ENCODE results near the gene ITPKB. TPM values are rescaled to one million over a fixed set of nuclear protein-coding genes. Genes with fewer than 3 reads are reported as not detected.

Gene ITPKB
- total and polyA plus RNA-seq, 2 of the 13 experiments (the other 11 are each of a cell fraction or from before 2014, with no cell fraction given), result not detected

DNA sequence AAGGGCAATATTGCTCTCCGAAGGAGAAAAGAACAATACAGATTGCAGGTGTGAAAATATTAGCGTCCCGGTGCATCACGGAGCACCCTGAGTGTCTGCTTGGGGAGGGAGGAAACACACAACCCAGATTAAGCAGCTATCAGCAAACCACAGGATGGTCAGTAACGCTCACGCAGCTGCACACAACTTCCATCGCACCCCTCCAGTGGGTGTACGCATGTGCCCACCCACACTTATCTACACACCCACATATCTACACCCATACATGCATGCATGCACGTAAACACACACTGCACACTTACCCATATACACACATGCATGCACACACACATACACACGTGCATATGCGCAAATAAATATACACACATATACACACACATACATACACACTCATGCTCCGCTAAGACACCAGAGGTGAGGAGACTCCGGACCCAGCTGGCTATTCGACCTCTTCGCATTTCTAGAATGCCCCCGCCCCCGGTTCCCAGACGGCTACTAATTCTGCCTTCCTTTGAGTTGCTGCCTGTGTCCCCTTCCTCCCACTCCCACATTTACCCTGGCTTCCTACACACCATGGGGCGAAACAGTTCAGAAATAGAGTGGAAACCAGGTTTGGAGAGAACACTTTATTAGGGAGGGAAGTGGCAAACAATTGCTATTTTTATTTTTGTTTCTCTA, 26.2 kb downstream of the ITPKB start:
- no TSS peak for BruUV-seq (replicated peaks)
- H3K9ac ChIP-seq (ENCODE audit: insufficient read depth, low read depth, low read length), result no peak overlapping the region
- H3K27me3 ChIP-seq (ENCODE audit: control insufficient read depth in 1 of 2, insufficient read depth in 2 of 2, low read length in 2 of 2), result peaks cover 6 to 17% of the 10 kb centered on the region in 2 experiments; a peak in 4 of 5 replicates
- H2AFZ ChIP-seq (ENCODE audit: low read length), result no peak overlapping the region
- H3K4me1 ChIP-seq (ENCODE audit: insufficient read depth, low read length), result no peaks in the 10 kb centered on the region
- ChIA-PET CTCF (ENCODE audit: low intra/inter-chr PET ratio, low total read pairs) (no interaction called here), POLR2A (no interaction called here)
- H3K36me3 ChIP-seq (replicated peaks in 1 of 2; ENCODE audit: control insufficient read depth in 1 of 2, insufficient read depth in 2 of 2, low read length in 2 of 2), result no peaks in the 10 kb centered on the region
- TF ChIP-seq, protein P1, sequence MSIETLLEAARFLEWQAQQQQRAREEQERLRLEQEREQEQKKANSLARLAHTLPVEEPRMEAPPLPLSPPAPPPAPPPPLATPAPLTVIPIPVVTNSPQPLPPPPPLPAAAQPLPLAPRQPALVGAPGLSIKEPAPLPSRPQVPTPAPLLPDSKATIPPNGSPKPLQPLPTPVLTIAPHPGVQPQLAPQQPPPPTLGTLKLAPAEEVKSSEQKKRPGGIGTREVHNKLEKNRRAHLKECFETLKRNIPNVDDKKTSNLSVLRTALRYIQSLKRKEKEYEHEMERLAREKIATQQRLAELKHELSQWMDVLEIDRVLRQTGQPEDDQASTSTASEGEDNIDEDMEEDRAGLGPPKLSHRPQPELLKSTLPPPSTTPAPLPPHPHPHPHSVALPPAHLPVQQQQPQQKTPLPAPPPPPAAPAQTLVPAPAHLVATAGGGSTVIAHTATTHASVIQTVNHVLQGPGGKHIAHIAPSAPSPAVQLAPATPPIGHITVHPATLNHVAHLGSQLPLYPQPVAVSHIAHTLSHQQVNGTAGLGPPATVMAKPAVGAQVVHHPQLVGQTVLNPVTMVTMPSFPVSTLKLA (IDR thresholded peaks at IDR 0.05), result peak; percentile 33; the same call in 1 of the 2 replicates
- no peak for TF ChIP-seq SIN3B (IDR thresholded peaks at IDR 0.05; ENCODE audit: low read length)
- TF ChIP-seq FOXA1 (IDR thresholded peaks at IDR 0.05), result no peak
- TF ChIP-seq FOXA1 (CRISPR knock-in tag; IDR thresholded peaks at IDR 0.05), result no peak
- in situ Hi-C loops (cut with HindIII; ENCODE audit: extremely low pct_ligation_motif_present, low pct_unique_long_range_greater_than_20kb), result no loop called here
- ATAC-seq (no peak), DNase-seq (ENCODE audit: low spot score) (no peak), FAIRE-seq (no peak)
- H3K27ac ChIP-seq (ENCODE audit: extremely low read length, insufficient read depth, low read length), result no peak overlapping the region
- H3K4me2 ChIP-seq (ENCODE audit: low read depth, low read length), result no peak overlapping the region
- H4K20me1 ChIP-seq (ENCODE audit: insufficient read depth, low read length), result no peaks in the 10 kb centered on the region
- no peaks in the 10 kb centered on the region for H3K9me3 ChIP-seq (ENCODE audit: low read length)
- intact Hi-C loops (cut with micrococcal nuclease; ENCODE audit: unreplicated experiment), result no loop called here
- WGBS (ENCODE audit: low lambda C conversion rate), result 55% methylated on average over 17 of the region's 19 CpGs
- no peak overlapping the region for H3K4me3 ChIP-seq (replicated peaks in 1 of 3; ENCODE audit: insufficient read depth in 1 of 3, low read depth in 2 of 3, low read length in 3 of 3)
- no peaks in the 10 kb centered on the region for H3K79me2 ChIP-seq (ENCODE audit: insufficient read depth, low read length)

DNA sequence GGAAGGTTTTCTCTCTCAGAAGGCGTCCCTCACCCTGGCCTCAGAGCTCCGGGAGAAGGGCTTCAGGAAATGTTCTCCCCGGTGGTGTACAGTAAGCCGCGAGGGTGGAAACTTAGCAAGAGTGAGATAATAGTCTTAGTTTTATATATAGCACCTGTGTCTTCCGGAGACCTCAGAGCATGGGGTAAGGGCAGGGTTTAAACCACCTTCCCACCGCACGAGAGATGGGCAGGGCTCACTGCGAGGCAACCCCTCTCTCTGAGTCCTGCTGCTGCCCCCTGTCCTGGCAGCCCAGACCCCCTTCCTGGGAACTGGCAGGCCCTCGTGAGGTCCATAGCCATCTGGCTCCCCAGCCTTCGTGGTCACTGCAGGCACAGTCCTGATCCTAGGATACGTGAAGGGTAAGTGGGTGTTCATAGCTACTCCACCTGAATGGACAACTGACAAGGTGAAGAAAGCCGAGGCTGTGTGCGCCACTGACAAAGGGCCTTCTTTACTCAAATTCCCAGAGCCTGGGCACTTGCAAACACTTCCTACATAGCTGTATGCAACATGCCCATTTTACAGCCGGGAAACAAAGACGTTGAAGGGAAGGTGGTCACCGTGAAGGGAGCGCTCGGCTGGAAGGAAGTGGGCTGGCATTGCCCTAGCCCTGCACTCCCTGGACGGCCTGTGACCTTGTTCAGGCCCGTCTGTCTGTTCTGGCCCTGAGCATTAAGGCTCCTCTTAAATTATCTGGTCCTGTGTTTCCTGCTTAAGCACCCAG, 26.9 kb downstream of the ITPKB start:
- WGBS (ENCODE audit: low lambda C conversion rate), result 43% methylated on average over 16 of the region's 21 CpGs
- no peak for FAIRE-seq
- H4K20me1 ChIP-seq (ENCODE audit: insufficient read depth, low read length), result no peaks in the 10 kb centered on the region
- no peaks in the 10 kb centered on the region for H3K36me3 ChIP-seq (replicated peaks in 1 of 2; ENCODE audit: control insufficient read depth in 1 of 2, insufficient read depth in 2 of 2, low read length in 2 of 2)
- POLR2A ChIA-PET, result no interaction called here
- H2AFZ ChIP-seq (ENCODE audit: low read length), result no peak overlapping the region
- H3K4me3 ChIP-seq (replicated peaks in 1 of 3; ENCODE audit: insufficient read depth in 1 of 3, low read depth in 2 of 3, low read length in 3 of 3), result no peak overlapping the region
- intact Hi-C loops (cut with micrococcal nuclease; ENCODE audit: unreplicated experiment) (no loop called here), in situ Hi-C loops (cut with HindIII; ENCODE audit: extremely low pct_ligation_motif_present, low pct_unique_long_range_greater_than_20kb) (no loop called here)
- DNase-seq (ENCODE audit: low spot score), result no peak
- H3K4me1 ChIP-seq (ENCODE audit: insufficient read depth, low read length), result no peaks in the 10 kb centered on the region
- TF ChIP-seq NCOR1 (IDR thresholded peaks at IDR 0.05; ENCODE audit: borderline replicate concordance, low read length) (no peak), THAP11 (CRISPR knock-in tag; IDR thresholded peaks at IDR 0.05) (no peak), ZNF782 (CRISPR knock-in tag; IDR thresholded peaks at IDR 0.05; ENCODE audit: borderline replicate concordance) (no peak)
- TF ChIP-seq, protein P2, sequence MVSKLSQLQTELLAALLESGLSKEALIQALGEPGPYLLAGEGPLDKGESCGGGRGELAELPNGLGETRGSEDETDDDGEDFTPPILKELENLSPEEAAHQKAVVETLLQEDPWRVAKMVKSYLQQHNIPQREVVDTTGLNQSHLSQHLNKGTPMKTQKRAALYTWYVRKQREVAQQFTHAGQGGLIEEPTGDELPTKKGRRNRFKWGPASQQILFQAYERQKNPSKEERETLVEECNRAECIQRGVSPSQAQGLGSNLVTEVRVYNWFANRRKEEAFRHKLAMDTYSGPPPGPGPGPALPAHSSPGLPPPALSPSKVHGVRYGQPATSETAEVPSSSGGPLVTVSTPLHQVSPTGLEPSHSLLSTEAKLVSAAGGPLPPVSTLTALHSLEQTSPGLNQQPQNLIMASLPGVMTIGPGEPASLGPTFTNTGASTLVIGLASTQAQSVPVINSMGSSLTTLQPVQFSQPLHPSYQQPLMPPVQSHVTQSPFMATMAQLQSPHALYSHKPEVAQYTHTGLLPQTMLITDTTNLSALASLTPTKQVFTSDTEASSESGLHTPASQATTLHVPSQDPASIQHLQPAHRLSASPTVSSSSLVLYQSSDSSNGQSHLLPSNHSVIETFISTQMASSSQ (IDR thresholded peaks at IDR 0.05; ENCODE audit: low read depth), result no peak
- TF ChIP-seq, protein P2 (CRISPR knock-in tag; IDR thresholded peaks at IDR 0.05; ENCODE audit: borderline replicate concordance), result no peak
- no peak; the same call in 2 of the 3 replicates for ATAC-seq
- H3K4me2 ChIP-seq (ENCODE audit: low read depth, low read length), result no peak overlapping the region
- no peak overlapping the region for H3K27ac ChIP-seq (ENCODE audit: extremely low read length, insufficient read depth, low read length)
- CTCF ChIA-PET (ENCODE audit: low intra/inter-chr PET ratio, low total read pairs), result no interaction called here
- H3K27me3 ChIP-seq (ENCODE audit: control insufficient read depth in 1 of 2, insufficient read depth in 2 of 2, low read length in 2 of 2), result peaks cover 4 to 16% of the 10 kb centered on the region in 2 experiments; a peak in 3 of 5 replicates
- no peak overlapping the region for H3K9ac ChIP-seq (ENCODE audit: insufficient read depth, low read depth, low read length)
- H3K9me3 ChIP-seq (ENCODE audit: low read length), result no peaks in the 10 kb centered on the region
- H3K79me2 ChIP-seq (ENCODE audit: insufficient read depth, low read length), result no peaks in the 10 kb centered on the region
- BruUV-seq (replicated peaks), result no TSS peak
